CD14-positive monocyte (primary cell): ENCODE data around the gene GNAL. TPM values are rescaled to one million over a fixed set of nuclear protein-coding genes. Genes with fewer than 3 reads are reported as not detected.

Source experiments
- DNase-seq, 3 donors: peaks; one replicate each; pipeline ENCODE4 v3.0.0-alpha.2; 2011 to 2022
- H2AFZ ChIP-seq: 2 replicates; pipeline ENCODE4 v1.6.0; 2012; ENCODE audit warnings: mild to moderate bottlenecking, low read depth, low read length, inconsistent platforms; ENCODE audit not compliant: insufficient read depth, poor library complexity, severe bottlenecking
- H3K27ac ChIP-seq, 2 donors: 1 replicate in 1 of 2; 2 replicates in 1 of 2; pipeline ENCODE4 v1.5.1; 2012 to 2013; ENCODE audit warnings: low read length in 2 of 2, control low read depth in 1 of 2, inconsistent platforms in 1 of 2, low read depth in 1 of 2, mild to moderate bottlenecking in 1 of 2
- H3K27me3 ChIP-seq, 2 donors: one replicate each; pipeline versions ENCODE4 v1.6.0 to v1.6.1; 2011 to 2013; ENCODE audit warnings: low read length in 2 of 2; ENCODE audit not compliant: control insufficient read depth in 2 of 2, insufficient read depth in 2 of 2
- H3K36me3 ChIP-seq, 2 donors: replicated peaks in 1 of 2; 1 replicate in 1 of 2; 2 replicates in 1 of 2; pipeline versions ENCODE4 v1.5.1 to v1.6.1; 2012 to 2013; ENCODE audit warnings: low read length in 2 of 2, control low read depth in 1 of 2, inconsistent platforms in 1 of 2, mild to moderate bottlenecking in 1 of 2; ENCODE audit not compliant: insufficient read depth in 2 of 2, control insufficient read depth in 1 of 2
- H3K4me1 ChIP-seq, 2 donors: 1 replicate in 1 of 2; 2 replicates in 1 of 2; pipeline versions ENCODE4 v1.5.1 to v1.6.1; 2012 to 2013; ENCODE audit warnings: low read length in 2 of 2, control low read depth in 1 of 2, inconsistent platforms in 1 of 2, mild to moderate bottlenecking in 1 of 2, moderate library complexity in 1 of 2; ENCODE audit not compliant: insufficient read depth in 2 of 2, control insufficient read depth in 1 of 2
- H3K4me2 ChIP-seq: replicated peaks from 2 replicates; pipeline ENCODE3; 2012; ENCODE audit warnings: low read length, moderate library complexity, mild to moderate bottlenecking; ENCODE audit not compliant: poor library complexity, severe bottlenecking; ENCODE audit errors: extremely low read depth
- H3K4me3 ChIP-seq, 3 experiments: fragments of 200-600 bp in 1 of 3; sonication (generic) in 1 of 3; replicated peaks in 1 of 3; 1 replicate in 2 of 3; 2 replicates in 1 of 3; pipeline ENCODE4 v1.5.1; 2011 to 2013; ENCODE audit warnings: low read length in 3 of 3, mild to moderate bottlenecking in 3 of 3, control low read depth in 2 of 3, low read depth in 2 of 3, inconsistent platforms in 1 of 3, moderate library complexity in 1 of 3
- H3K79me2 ChIP-seq: 2 replicates; pipeline ENCODE4 v1.6.0; 2012; ENCODE audit warnings: mild to moderate bottlenecking, control low read depth, inconsistent platforms, low read length, moderate library complexity; ENCODE audit not compliant: insufficient read depth
- H3K9ac ChIP-seq: 2 replicates; pipeline ENCODE4 v1.6.0; 2017; ENCODE audit warnings: low read length, mild to moderate bottlenecking; ENCODE audit not compliant: insufficient read depth, poor library complexity, severe bottlenecking
- H3K9me3 ChIP-seq, 2 donors: replicated peaks in 1 of 2; 1 replicate in 1 of 2; 2 replicates in 1 of 2; pipeline versions ENCODE4 v1.5.1 to v1.6.1; 2012 to 2013; ENCODE audit warnings: low read length in 2 of 2, control low read depth in 1 of 2; ENCODE audit not compliant: control insufficient read depth in 1 of 2, insufficient read depth in 1 of 2
- H4K20me1 ChIP-seq: 2 replicates; pipeline ENCODE4 v1.6.0; 2012; ENCODE audit warnings: mild to moderate bottlenecking, low read length, control low read depth, moderate library complexity; ENCODE audit not compliant: insufficient read depth
- H3K27ac Mint-ChIP-seq, 7 donors: one replicate each; pipeline ENCODE4 v1.8.0; 2020; ENCODE audit warnings: mild to moderate bottlenecking in 7 of 7, mixed read lengths in 7 of 7, moderate library complexity in 6 of 7, inconsistent platforms in 2 of 7
- H3K27me3 Mint-ChIP-seq, 3 donors: one replicate each; pipeline ENCODE4 v1.8.0; 2021 to 2022; ENCODE audit warnings: low read depth in 3 of 3, mild to moderate bottlenecking in 3 of 3, mixed read lengths in 3 of 3, moderate library complexity in 3 of 3, inconsistent platforms in 1 of 3
- H3K36me3 Mint-ChIP-seq, 2 donors: one replicate each; pipeline ENCODE4 v1.8.0; 2020; ENCODE audit warnings: mixed read lengths in 2 of 2, inconsistent platforms in 1 of 2, mild to moderate bottlenecking in 1 of 2
- H3K4me1 Mint-ChIP-seq: one replicate; pipeline ENCODE4 v1.8.0; 2020; ENCODE audit warnings: mild to moderate bottlenecking, mixed read lengths
- H3K4me3 Mint-ChIP-seq, 2 donors: one replicate each; pipeline ENCODE4 v1.8.0; 2020; ENCODE audit warnings: mild to moderate bottlenecking in 2 of 2, mixed read lengths in 2 of 2, moderate library complexity in 1 of 2
- H3K9me3 Mint-ChIP-seq, 7 donors: one replicate each; pipeline ENCODE4 v1.8.0; 2020 to 2022; ENCODE audit warnings: mixed read lengths in 7 of 7, mild to moderate bottlenecking in 6 of 7, moderate library complexity in 6 of 7, inconsistent platforms in 2 of 7
- WGBS: methylation state at CpG from one replicate; pipeline ENCODE4 v1.1.5; 2013; ENCODE audit warnings: missing lambda C conversion rate; ENCODE audit not compliant: insufficient coverage; 5-methylcytosine and 5-hydroxymethylcytosine counted together
- intact Hi-C, 2 donors: fragments of 100-400 bp; cut with micrococcal nuclease; formaldehyde crosslinking; loops; one replicate each; pipeline versions ENCODE4 v1.15.0 to v1.15.1; 2023
- polyA plus RNA-seq, 3 donors: library from polyadenylated mRNA; depleted of rRNA in 1 of 3; unstranded in 2 of 3; stranded (reverse) in 1 of 3; fragments of 300-500 nt in 2 of 3; fragments of >200 nt in 1 of 3; fragmentation: Illumina TruSeq in 2 of 3; gene quantifications; 1 replicate in 2 of 3; 2 replicates in 1 of 3; pipeline ENCODE4 v1.2.3, GENCODE V29; 2012 to 2021
- TF ChIP-seq, protein P1 (sequence below): fragments of 200-600 bp; IDR thresholded peaks from one replicate; pipeline ENCODE4 v1.8.0; 2022; ENCODE audit warnings: antibody characterized with exemption, mild to moderate bottlenecking

The GNAL gene
- polyA plus RNA-seq, 3 donors = 0.01 to 0.03 TPM; not detected in 1

DNA sequence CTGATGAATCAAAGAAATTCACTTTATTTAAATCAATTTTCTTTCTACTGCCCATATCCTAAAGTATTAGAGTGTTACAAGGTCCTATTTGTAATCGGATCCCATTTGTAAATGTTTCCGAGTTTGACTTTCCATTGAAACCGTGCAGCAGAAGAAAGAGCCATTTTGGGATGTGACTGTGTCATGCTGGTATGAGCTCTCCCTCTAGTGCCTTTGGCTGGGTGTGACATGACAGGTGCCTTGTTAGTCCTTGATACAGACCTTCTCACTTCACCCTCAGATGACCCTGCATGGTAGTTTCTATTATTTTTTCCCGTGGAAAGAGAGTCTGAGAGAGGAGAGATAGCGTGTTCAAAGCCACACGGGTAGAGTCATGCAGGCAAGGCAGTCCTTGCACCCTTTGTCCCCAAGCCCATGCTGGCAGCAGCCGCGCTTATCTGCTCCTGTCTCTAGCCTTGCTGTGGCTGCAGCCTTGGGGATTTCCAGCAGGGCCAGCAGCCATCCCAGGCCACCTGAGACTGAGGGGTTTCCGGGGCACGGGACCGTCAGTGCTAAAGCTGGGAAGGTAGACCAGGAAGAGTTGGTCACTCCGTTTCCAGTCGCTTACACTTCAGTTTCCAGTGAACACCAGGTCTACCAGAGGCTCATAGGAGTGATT is 183.5 kb downstream of the GNAL start:
- TF ChIP-seq, protein P1, sequence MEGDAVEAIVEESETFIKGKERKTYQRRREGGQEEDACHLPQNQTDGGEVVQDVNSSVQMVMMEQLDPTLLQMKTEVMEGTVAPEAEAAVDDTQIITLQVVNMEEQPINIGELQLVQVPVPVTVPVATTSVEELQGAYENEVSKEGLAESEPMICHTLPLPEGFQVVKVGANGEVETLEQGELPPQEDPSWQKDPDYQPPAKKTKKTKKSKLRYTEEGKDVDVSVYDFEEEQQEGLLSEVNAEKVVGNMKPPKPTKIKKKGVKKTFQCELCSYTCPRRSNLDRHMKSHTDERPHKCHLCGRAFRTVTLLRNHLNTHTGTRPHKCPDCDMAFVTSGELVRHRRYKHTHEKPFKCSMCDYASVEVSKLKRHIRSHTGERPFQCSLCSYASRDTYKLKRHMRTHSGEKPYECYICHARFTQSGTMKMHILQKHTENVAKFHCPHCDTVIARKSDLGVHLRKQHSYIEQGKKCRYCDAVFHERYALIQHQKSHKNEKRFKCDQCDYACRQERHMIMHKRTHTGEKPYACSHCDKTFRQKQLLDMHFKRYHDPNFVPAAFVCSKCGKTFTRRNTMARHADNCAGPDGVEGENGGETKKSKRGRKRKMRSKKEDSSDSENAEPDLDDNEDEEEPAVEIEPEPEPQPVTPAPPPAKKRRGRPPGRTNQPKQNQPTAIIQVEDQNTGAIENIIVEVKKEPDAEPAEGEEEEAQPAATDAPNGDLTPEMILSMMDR = peak; percentile 55
- no peaks in the 10 kb centered on the region for H3K9me3 ChIP-seq
- H3K4me2 ChIP-seq = no peak overlapping the region
- Mint-ChIP-seq H3K27me3 (peaks cover 2 to 12% (median 8%) of the 10 kb centered on the region in 3 donors), H3K27ac (peak overlapping the region in 1 of 7 donors; percentile 42), H3K4me3 (no peak overlapping the region), H3K9me3 (peaks cover 2 to 9% (median 4%) of the 10 kb centered on the region in 7 donors), H3K36me3 (peaks cover 12 to 16% of the 10 kb centered on the region in 2 donors), H3K4me1 (no peaks in the 10 kb centered on the region)
- H3K79me2 ChIP-seq = no peaks in the 10 kb centered on the region
- DNase-seq = peak in 2 of 3 donors; percentile 31 to 47
- H3K27ac ChIP-seq = no peak overlapping the region
- H3K4me1 ChIP-seq = no peaks in the 10 kb centered on the region
- no peak overlapping the region for H3K4me3 ChIP-seq
- H3K9ac ChIP-seq = no peak overlapping the region
- H3K27me3 ChIP-seq = no peaks in the 10 kb centered on the region
- H4K20me1 ChIP-seq = no peaks in the 10 kb centered on the region
- peaks cover 0 to 2% of the 10 kb centered on the region in 2 donors for H3K36me3 ChIP-seq
- intact Hi-C loops = no loop called here
- 86% methylated on average over 12 of the region's 13 CpGs for WGBS
- no peak overlapping the region for H2AFZ ChIP-seq

DNA sequence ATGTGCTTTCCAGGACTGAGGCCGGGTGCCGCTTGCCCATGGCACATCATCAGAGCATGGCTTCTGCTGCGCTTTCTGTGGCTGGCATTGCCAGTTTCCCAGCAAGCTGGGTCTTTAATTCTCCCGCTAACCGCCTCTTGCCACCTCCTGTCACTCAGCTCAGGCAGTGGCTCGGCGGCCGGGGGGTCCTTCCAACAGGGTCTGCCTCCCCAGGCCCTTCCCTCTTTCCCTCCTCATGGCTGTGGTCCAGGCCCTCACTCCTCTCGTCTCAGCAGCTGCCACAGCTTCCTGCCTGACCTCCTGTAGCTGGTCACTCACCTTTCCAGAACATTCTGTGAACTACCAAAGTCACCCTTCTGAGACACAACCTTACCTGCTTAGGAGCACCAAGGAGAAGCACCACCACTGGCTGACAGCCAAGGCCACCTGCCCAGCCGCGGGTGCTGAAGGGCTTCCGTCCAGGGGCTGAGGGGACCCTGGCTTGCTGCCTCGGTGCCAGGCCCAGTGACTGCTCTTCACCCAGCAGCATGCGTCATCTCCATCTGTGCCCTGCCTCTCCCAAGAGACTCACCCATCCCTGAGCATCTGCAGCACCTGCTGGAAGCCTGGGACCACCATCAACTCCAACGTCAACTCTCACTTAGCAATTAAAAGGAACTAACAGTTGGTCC is 184.7 kb downstream of the GNAL start:
- peak overlapping the region in 1 of 7 donors; percentile 50 for H3K27ac Mint-ChIP-seq

More for the DNA sequence above, 184.7 kb downstream of the GNAL start:
- H3K4me3 Mint-ChIP-seq = no peak overlapping the region
- no peak overlapping the region for H3K27ac ChIP-seq
- no peak for DNase-seq
- intact Hi-C loops = no loop called here
- H3K27me3 ChIP-seq = no peaks in the 10 kb centered on the region
- peaks cover 14 to 21% of the 10 kb centered on the region in 2 donors for H3K36me3 Mint-ChIP-seq
- no peaks in the 10 kb centered on the region for H3K4me1 Mint-ChIP-seq
- no peaks in the 10 kb centered on the region for H3K9me3 ChIP-seq
- H3K4me1 ChIP-seq = no peaks in the 10 kb centered on the region
- no peak overlapping the region for H3K9ac ChIP-seq
- no peak overlapping the region for H3K4me3 ChIP-seq
- no peak overlapping the region for H3K4me2 ChIP-seq
- H3K9me3 Mint-ChIP-seq = peaks cover 2 to 9% (median 4%) of the 10 kb centered on the region in 7 donors
- TF ChIP-seq, protein P1 = no peak
- H4K20me1 ChIP-seq = no peaks in the 10 kb centered on the region
- no peak overlapping the region for H2AFZ ChIP-seq
- peaks cover 0 to 2% of the 10 kb centered on the region in 2 donors for H3K36me3 ChIP-seq
- H3K79me2 ChIP-seq = no peaks in the 10 kb centered on the region
- H3K27me3 Mint-ChIP-seq = peaks cover 2 to 11% (median 6%) of the 10 kb centered on the region in 3 donors
- WGBS = 88% methylated on average over 14 of the region's 15 CpGs
